DND-41 (cell line): ENCODE measurements around the gene SRF.

ENCODE experiments used
- CTCF ChIP-seq: IDR thresholded peaks from 2 replicates; pipeline ENCODE4 v1.5.1; 2012; ENCODE audit warnings: borderline replicate concordance, low read length, moderate library complexity, mild to moderate bottlenecking; ENCODE audit not compliant: poor library complexity, severe bottlenecking; ENCODE audit errors: extremely low read depth
- EZH2 ChIP-seq: IDR thresholded peaks from 3 replicates; pipeline ENCODE4 v1.6.1; 2012; ENCODE audit warnings: borderline replicate concordance, low read depth, mild to moderate bottlenecking, moderate library complexity, low read length, inconsistent platforms; ENCODE audit not compliant: severe bottlenecking

- no peak for TF ChIP-seq CTCF
- TF ChIP-seq EZH2, result no peak
Observed at GRCh38 chr6:43149265-43149664, 21.8 kb upstream of the SRF start.
